Measurements from ENCODE around the gene STX12.

Gene STX12

GRCh38 chr1:27872802-27873551 lies 100.0 kb downstream of the STX12 start:
- TF ChIP-seq, protein P1, sequence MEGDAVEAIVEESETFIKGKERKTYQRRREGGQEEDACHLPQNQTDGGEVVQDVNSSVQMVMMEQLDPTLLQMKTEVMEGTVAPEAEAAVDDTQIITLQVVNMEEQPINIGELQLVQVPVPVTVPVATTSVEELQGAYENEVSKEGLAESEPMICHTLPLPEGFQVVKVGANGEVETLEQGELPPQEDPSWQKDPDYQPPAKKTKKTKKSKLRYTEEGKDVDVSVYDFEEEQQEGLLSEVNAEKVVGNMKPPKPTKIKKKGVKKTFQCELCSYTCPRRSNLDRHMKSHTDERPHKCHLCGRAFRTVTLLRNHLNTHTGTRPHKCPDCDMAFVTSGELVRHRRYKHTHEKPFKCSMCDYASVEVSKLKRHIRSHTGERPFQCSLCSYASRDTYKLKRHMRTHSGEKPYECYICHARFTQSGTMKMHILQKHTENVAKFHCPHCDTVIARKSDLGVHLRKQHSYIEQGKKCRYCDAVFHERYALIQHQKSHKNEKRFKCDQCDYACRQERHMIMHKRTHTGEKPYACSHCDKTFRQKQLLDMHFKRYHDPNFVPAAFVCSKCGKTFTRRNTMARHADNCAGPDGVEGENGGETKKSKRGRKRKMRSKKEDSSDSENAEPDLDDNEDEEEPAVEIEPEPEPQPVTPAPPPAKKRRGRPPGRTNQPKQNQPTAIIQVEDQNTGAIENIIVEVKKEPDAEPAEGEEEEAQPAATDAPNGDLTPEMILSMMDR (IDR thresholded peaks at IDR 0.05; ENCODE audit: low read depth, low read length, missing control alignments): no peak
- peak overlapping the region; percentile 53 for H3K4me3 ChIP-seq (ENCODE audit: low read depth, low read length)
- in situ Hi-C loops (cut with HindIII; ENCODE audit: low sequenced_read_pairs): no loop called here
- no peak for DNase-seq (ENCODE audit: low read depth)

DNA sequence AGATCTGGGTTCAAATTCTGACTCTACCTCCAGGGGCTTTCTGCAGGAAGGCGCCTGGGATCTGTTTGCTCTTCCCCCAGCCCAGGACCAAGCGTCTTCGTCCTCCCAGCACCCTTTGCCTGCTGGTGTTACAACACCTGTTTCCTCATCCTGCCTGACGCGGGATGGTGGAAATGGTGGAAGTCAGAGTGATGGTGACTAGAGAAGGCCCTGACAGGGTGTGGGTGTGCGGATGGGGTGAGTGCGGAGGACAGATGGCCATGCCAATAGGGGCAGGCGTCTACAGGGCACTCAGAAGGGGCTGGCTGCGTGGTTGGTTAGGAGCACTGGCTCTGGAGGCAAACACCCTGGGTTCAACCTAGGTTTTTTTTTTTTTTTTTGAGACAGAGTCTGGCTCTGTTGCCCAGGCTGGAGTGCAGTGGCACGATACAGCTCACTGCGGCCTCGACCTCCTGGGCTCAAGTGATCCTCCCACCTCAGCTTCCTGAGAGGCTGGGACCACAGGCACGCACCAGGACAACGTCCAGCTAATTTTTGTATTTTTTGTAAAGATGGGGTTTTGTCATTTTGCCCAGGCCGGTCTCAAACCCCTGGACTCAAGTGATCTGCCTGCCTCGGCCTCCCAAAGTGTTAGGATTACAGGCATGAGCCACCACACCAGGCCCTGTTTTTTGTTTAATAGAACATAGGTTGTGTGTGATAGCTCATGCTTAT lies 100.8 kb downstream of the STX12 start:
- no peak for DNase-seq (ENCODE audit: low read depth)
- no peak overlapping the region for H3K4me3 ChIP-seq (ENCODE audit: low read depth, low read length)
- in situ Hi-C loops (cut with HindIII; ENCODE audit: low sequenced_read_pairs): no loop called here
- TF ChIP-seq, protein P1 (IDR thresholded peaks at IDR 0.05; ENCODE audit: low read depth, low read length, missing control alignments): no peak
